22Rv1 (cell line): ENCODE results near the gene ATAD3A.

Experiments
- ZFX ChIP-seq: fragments of 450-650 bp; IDR thresholded peaks from 2 replicates; pipeline ENCODE4 v1.6.1; 2017; ENCODE audit warnings: antibody characterized with exemption, borderline replicate concordance
- TF ChIP-seq, protein P1 (sequence below): fragments of 450-650 bp; IDR thresholded peaks from 2 replicates; pipeline ENCODE4 v1.5.1; 2017; ENCODE audit warnings: mild to moderate bottlenecking

GRCh38 chr1:1510912-1511532 lies 940 bp upstream of the ATAD3A start:
- TF ChIP-seq, protein P1, sequence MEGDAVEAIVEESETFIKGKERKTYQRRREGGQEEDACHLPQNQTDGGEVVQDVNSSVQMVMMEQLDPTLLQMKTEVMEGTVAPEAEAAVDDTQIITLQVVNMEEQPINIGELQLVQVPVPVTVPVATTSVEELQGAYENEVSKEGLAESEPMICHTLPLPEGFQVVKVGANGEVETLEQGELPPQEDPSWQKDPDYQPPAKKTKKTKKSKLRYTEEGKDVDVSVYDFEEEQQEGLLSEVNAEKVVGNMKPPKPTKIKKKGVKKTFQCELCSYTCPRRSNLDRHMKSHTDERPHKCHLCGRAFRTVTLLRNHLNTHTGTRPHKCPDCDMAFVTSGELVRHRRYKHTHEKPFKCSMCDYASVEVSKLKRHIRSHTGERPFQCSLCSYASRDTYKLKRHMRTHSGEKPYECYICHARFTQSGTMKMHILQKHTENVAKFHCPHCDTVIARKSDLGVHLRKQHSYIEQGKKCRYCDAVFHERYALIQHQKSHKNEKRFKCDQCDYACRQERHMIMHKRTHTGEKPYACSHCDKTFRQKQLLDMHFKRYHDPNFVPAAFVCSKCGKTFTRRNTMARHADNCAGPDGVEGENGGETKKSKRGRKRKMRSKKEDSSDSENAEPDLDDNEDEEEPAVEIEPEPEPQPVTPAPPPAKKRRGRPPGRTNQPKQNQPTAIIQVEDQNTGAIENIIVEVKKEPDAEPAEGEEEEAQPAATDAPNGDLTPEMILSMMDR: no peak
- no peak for TF ChIP-seq ZFX
